HL-60/S4 treated with phorbol 12-myristate 13-acetate at 8.2 ng/mL for 4 days and 3 days (cell line): ENCODE data around the gene HYPK.
"Not testable (repeated sequence)": the region's sequence is repeated elsewhere in the genome, so short reads cannot be mapped to it uniquely, and the experiment has no call there.

Experiments
- in situ Hi-C: fragments of 300-500 bp; cut with MboI; formaldehyde crosslinking; loops from 2 replicates; pipeline ENCODE4 v1.15.0; 2022; ENCODE audit warnings: low sequenced_read_pairs

HYPK gene

DNA sequence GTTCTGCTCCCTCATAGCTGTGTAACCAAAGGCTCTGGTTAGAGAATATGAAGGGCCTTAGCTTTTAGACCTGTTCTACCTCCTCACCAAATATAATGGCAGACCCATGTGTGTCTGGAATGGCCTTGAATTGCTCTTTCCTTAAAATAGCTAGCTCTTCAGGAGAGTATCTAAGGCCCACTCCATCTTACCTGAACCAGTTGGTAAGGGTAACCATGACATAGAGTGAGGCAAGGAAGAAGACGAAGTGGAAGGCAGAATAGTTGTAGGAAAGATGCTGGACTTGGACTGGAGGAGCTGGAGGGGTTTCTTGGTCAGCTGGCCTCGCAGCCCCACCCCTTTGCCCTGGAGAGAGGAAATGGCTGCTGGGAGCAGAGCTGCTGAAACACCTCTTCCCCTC, 5.2 kb upstream of the HYPK start:
- in situ Hi-C loops, result no loop called here

GRCh38 chr15:43795997-43796396, 4.4 kb upstream of the HYPK start:
- in situ Hi-C loops, result no loop called here

GRCh38 chr15:43796566-43796965, 3.8 kb upstream of the HYPK start:
- in situ Hi-C loops, result no loop called here

DNA sequence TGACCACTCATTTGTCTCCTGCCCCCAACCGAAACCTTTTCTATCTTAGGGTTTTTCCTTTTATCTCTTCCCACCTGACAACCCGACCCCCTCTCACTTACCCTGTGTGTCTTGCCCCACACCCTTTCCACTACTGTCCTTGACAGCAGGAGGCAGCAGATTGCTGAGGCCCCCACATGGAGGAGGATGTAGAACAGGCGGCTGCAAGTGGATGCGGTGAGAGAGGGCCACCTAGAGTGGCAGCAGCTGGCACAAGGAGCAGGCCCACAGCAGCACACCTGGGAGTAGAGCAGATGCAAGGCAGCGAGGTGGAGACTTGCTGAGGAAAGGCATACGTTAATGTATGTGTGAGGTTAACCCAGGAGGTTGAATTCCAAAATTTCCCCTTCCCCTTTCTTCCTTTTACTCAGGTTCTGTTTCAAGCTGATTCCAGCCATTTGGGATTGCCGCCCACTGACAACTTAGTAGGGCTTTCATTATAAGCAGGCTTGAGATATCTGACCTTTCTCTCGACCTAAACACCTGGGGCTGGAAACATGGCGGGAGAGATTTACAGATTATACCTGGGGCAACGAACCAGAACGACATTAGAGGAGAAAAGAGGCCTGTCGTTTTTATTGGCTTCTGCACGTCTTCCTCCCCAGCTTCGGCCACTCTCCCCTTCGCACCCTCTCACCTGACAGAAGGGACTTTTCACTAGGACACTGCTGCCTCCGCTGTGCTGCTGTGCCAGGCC, 1.0 kb upstream of the HYPK start:
- in situ Hi-C loops, result no loop called here

DNA sequence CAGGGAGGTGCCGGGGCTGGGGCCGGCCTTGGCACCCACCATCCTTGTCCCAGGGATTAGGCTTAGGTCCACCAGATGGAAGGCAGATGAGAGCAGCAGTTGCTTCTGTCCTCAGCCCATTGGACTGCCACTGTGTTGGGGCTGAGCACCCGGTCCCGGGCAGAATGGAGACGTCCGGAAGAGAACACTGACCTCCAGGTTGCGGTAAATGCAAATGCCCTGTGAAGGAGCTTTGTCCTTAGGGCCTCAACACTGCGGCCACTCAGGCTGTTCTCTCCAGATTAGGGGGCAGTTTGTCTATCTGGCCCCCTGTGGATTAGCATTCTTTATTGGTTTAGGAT, 484 bp upstream of the HYPK start, which contains the start of gene SERINC4:
Gene SERINC4 (minus strand): TSS at position 276 of the 341 bp plus-strand sequence. CDS start 234 bp downstream, at position 42.
- in situ Hi-C loops, result no loop called here

DNA sequence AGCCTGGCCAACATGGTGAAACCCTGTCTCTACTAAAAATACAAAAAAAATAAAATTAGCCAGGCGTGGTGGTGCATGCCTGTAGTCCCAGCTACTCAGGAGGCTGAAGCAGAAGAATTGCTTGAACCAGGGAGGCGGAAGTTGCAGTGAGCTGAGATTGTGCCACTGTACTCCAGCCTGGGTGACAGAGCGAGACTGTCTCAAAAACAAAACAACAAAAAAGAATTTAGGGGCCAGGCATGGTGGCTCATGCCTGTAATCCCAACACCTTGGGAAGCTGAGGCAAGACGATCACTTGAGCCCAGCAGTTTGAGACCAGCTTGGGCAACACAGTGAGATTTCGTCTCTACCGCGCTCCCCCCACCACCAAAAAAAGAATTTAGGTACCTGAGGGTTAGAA, 2.3 kb downstream of the HYPK start:
- in situ Hi-C loops, result not testable (repeated sequence)

DNA sequence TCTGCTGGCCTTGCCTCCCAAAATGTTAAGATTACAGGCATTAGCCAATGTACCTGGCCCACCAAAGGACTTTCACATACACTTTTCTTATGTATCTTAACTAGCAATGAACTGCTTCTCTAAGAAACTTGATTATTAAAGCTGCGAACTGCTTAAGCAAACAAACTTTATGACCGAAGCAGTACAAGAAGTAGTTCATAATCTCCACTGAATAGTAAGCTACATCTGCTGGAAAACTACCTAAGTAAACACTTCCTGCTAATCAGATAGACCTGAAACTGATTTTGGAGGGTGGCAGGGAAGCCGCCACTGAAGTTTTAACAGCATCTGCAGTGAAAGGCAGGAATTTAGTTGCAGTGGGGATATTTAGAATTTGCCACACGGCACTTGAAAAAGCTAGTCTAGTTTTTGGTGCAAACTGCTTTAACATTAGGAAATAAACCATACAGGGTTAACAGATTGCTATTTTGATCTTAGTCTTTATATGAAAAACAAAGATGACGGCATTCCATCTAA, 8.1 kb downstream of the HYPK start:
- in situ Hi-C loops, result no loop called here

- in situ Hi-C loops, result no loop called here
Measured at GRCh38 chr15:43808960-43809678, 8.7 kb downstream of the HYPK start.

DNA sequence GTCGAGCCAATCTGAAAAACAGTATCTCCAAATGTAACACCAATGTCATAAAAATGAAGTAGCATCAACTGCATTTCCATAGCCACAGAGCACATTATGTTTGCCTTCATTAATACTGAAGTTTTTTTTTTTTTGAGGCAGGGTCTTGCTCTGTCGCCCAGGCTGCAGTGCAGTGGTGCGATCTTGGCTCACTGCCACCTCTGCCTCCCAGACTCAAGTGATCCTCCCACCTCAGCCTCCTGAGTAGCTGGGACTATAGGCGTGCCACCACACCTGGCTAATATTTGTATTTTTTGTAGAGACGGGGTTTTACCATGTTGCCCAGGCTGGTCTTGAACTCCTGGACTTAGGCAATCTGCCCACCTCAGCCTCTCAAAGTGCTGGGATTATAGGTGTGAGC, 14.7 kb downstream of the HYPK start:
- in situ Hi-C loops, result not testable (repeated sequence)

DNA sequence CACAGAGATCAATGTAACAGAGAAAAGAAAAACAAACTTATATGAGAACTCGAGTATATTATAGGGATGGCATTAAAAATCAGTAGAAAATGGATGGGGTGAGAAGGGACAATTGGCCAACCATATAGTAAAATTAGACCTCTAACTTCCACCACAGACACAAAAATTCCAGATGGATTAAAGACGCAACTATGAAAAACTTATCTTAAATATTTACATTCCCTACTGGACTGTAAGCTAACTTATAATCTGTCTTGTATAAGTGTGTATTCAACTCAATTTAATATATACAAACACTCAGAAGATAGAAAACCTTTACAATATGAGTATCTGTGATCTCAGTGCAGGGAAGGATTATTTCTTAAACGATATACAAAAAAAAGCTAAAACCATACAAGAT, 21.1 kb downstream of the HYPK start:
- in situ Hi-C loops, result no loop called here

- in situ Hi-C loops, result no loop called here
Measured at GRCh38 chr15:43824302-43825246, 24.2 kb downstream of the HYPK start, which contains the start of gene MFAP1. TSS of gene MFAP1 (minus strand) at chr15:43824690. CDS start at chr15:43824569, 121 bp downstream.

DNA sequence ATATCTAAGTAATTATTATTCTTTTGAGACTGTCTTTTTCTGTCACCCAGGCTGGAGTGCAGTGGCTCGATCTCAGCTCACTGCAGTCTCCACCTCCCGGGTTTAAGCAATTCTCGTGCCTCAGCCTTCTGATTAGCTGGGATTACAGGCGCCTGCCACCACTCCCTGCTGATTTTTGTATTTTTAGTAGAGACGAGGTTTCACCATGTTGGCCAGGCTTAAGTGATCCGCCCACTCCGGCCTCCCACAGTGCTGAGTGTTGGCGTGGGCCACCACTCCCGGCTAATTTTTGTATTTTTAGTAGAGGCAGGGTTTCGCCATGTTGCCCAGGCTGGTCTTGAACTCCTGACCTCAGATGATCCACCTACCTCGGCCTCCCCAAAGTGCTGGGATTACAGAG, 24.9 kb downstream of the HYPK start:
- in situ Hi-C loops, result not testable (repeated sequence)

- in situ Hi-C loops, result no loop called here
Measured at GRCh38 chr15:43826029-43826507, 25.7 kb downstream of the HYPK start.

GRCh38 chr15:43826508-43827341, 26.3 kb downstream of the HYPK start, which contains the start of gene WDR76:
TSS of gene WDR76 (plus strand) at chr15:43827002. CDS start at chr15:43827033, 31 bp downstream.
- in situ Hi-C loops, result no loop called here

DNA sequence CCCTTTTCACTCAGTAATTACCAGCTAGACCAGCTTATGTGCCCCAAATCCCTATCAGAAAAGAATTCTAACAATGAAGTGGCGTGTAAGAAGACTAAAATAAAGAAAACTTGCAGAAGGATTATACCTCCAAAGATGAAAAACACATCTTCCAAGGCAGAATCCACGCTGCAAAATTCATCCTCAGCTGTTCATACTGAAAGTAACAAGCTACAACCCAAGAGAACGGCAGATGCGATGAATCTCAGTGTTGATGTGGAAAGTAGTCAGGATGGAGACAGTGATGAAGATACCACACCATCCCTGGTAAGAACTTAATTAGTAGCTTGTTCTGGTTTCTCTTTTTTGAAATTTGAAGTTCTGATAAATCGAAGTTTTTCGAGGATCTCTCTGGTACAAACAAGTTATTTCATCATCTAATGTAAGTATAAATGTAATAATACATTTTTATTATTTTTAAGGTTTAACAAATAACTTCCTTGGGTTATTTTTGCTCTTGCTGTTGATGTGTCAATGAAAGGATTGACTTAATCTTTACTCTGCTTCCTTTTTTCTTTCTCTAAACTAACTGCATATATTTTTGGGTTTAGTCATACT, 27.8 kb downstream of the HYPK start:
- in situ Hi-C loops, result no loop called here

DNA sequence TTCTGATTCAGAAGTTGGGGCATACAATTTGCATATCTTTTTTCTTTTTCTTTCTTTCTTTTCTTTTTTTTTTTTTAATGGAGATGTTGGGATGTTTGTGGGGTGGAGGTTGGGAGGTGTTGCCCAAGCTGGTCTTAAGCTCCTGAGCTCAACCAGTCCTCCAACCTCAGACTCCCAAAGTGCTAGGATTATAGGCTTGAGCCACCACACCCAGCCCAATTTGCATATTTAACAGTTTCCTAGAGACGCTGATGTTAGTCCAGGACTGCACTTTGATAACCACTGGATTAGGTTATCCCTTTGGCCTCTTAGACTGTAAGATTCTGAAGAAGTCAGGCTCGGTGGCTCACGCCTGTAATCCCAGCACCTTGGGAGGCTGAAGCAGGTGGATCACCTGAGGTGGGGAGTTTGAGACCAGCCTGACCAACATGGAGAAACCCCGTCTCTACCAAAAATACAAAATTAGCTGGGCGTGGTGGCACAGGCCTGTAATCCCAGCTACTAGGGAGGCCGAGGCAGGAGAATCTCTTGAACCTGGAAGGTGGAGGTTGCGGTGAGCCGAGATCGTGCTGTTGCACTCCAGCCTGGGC, 29.6 kb downstream of the HYPK start:
- in situ Hi-C loops, result not testable (repeated sequence)

GRCh38 chr15:43830691-43831275, 30.4 kb downstream of the HYPK start:
- in situ Hi-C loops, result not testable (repeated sequence)

- in situ Hi-C loops, result not testable (repeated sequence)
Measured at GRCh38 chr15:43831519-43832052, 31.2 kb downstream of the HYPK start.
